ENCODE results near the gene SLC5A1. TPM values are rescaled to one million over a fixed set of nuclear protein-coding genes. Genes with fewer than 3 reads are reported as not detected.

SLC5A1 gene
- total RNA-seq, 1 donor = not detected

DNA sequence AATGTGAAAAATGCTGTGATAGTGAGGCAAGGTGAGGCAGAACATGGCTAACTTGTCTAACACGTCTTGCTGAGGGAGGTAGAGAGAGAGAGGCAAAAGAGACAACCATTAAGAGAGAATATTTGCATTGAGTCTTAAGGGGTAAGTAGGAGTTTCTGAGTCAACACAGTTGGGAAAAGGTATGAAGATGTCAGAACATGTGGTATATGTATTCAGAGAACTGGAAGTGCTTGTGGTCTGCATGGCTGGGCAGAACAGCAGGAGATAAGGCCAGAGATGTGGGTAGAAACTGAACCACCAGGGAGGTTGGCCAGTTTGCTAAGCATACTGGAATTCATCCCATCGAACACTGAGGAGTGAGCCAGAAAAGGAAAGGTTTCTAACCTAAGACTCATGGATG is 25.0 kb upstream of the SLC5A1 start:
- no peak for DNase-seq (ENCODE audit: insufficient read length, low spot score, missing footprints)
- no peak overlapping the region for H3K4me3 ChIP-seq (ENCODE audit: insufficient read depth, low read length)
- no peak overlapping the region for H3K4me2 ChIP-seq (ENCODE audit: insufficient read depth, low read length)
- no peak overlapping the region for H3K27ac ChIP-seq (ENCODE audit: low read depth, low read length)
- TF ChIP-seq, protein P1, sequence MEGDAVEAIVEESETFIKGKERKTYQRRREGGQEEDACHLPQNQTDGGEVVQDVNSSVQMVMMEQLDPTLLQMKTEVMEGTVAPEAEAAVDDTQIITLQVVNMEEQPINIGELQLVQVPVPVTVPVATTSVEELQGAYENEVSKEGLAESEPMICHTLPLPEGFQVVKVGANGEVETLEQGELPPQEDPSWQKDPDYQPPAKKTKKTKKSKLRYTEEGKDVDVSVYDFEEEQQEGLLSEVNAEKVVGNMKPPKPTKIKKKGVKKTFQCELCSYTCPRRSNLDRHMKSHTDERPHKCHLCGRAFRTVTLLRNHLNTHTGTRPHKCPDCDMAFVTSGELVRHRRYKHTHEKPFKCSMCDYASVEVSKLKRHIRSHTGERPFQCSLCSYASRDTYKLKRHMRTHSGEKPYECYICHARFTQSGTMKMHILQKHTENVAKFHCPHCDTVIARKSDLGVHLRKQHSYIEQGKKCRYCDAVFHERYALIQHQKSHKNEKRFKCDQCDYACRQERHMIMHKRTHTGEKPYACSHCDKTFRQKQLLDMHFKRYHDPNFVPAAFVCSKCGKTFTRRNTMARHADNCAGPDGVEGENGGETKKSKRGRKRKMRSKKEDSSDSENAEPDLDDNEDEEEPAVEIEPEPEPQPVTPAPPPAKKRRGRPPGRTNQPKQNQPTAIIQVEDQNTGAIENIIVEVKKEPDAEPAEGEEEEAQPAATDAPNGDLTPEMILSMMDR (IDR thresholded peaks at IDR 0.05; ENCODE audit: extremely low read depth, low read depth, low read length) = no peak
- peaks cover 9% of the 10 kb centered on the region for H3K4me1 ChIP-seq (ENCODE audit: insufficient read depth, low read length)
- no peaks in the 10 kb centered on the region for H4K20me1 ChIP-seq (ENCODE audit: insufficient read depth, low read length)
- peaks cover 7% of the 10 kb centered on the region for H3K27me3 ChIP-seq (ENCODE audit: insufficient read depth, low read length)
- H3K79me2 ChIP-seq (ENCODE audit: insufficient read depth, low read length) = no peaks in the 10 kb centered on the region
- peaks cover 2% of the 10 kb centered on the region for H3K9me3 ChIP-seq (ENCODE audit: low read depth, low read length)
- H2AFZ ChIP-seq (ENCODE audit: low read length) = no peak overlapping the region
- no peaks in the 10 kb centered on the region for H3K36me3 ChIP-seq (ENCODE audit: insufficient read depth, low read length)

GRCh38 chr22:32020117-32020516 is 22.9 kb upstream of the SLC5A1 start:
- Histone ChIP-seq H3K4me2 (ENCODE audit: insufficient read depth, low read length) (peak overlapping the region; percentile 32), H3K27ac (ENCODE audit: low read depth, low read length) (no peak overlapping the region)

DNA sequence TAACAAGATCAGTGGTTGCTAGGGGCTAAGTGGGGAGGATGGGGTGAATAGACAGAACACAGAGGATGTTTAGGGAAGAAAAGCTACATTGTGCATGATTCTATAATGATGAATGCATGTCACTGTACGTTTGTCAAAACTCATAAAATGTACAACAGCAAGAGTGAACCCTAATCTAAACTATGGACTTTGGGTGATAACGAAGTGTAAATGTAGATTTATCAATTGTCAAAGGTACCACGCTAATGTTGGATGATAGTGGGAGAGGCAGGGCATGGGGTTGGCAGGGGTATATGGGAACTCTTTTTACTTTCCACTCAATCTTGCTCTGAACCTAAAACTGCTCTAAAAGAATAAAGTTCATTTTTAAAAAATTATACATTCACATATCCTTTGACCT is 21.3 kb upstream of the SLC5A1 start:
- DNase-seq (ENCODE audit: insufficient read length, low spot score, missing footprints) = no peak
- no peak overlapping the region for H3K27ac ChIP-seq (ENCODE audit: low read depth, low read length)
- TF ChIP-seq, protein P1 (IDR thresholded peaks at IDR 0.05; ENCODE audit: extremely low read depth, low read depth, low read length) = no peak
- H3K9me3 ChIP-seq (ENCODE audit: low read depth, low read length) = no peaks in the 10 kb centered on the region
- H3K36me3 ChIP-seq (ENCODE audit: insufficient read depth, low read length) = no peaks in the 10 kb centered on the region
- peaks cover 7% of the 10 kb centered on the region for H3K27me3 ChIP-seq (ENCODE audit: insufficient read depth, low read length)
- H4K20me1 ChIP-seq (ENCODE audit: insufficient read depth, low read length) = no peaks in the 10 kb centered on the region
- peaks cover 9% of the 10 kb centered on the region for H3K4me1 ChIP-seq (ENCODE audit: insufficient read depth, low read length)
- H2AFZ ChIP-seq (ENCODE audit: low read length) = no peak overlapping the region
- H3K4me3 ChIP-seq (ENCODE audit: insufficient read depth, low read length) = no peak overlapping the region
- no peak overlapping the region for H3K4me2 ChIP-seq (ENCODE audit: insufficient read depth, low read length)
- no peaks in the 10 kb centered on the region for H3K79me2 ChIP-seq (ENCODE audit: insufficient read depth, low read length)

More at GRCh38 chr22:32020117-32020516, 22.9 kb upstream of the SLC5A1 start:
- no peaks in the 10 kb centered on the region for H4K20me1 ChIP-seq (ENCODE audit: insufficient read depth, low read length)
- H3K36me3 ChIP-seq (ENCODE audit: insufficient read depth, low read length) = no peaks in the 10 kb centered on the region
- H3K79me2 ChIP-seq (ENCODE audit: insufficient read depth, low read length) = no peaks in the 10 kb centered on the region
- no peaks in the 10 kb centered on the region for H3K9me3 ChIP-seq (ENCODE audit: low read depth, low read length)
- H3K27me3 ChIP-seq (ENCODE audit: insufficient read depth, low read length) = peaks cover 7% of the 10 kb centered on the region
- DNase-seq (ENCODE audit: insufficient read length, low spot score, missing footprints) = no peak
- no peak overlapping the region for H2AFZ ChIP-seq (ENCODE audit: low read length)
- no peak overlapping the region for H3K4me3 ChIP-seq (ENCODE audit: insufficient read depth, low read length)
- TF ChIP-seq, protein P1 (IDR thresholded peaks at IDR 0.05; ENCODE audit: extremely low read depth, low read depth, low read length) = no peak
- H3K4me1 ChIP-seq (ENCODE audit: insufficient read depth, low read length) = peaks cover 9% of the 10 kb centered on the region

- no peak for DNase-seq (ENCODE audit: insufficient read length, low spot score, missing footprints)
- peaks cover 9% of the 10 kb centered on the region for H3K4me1 ChIP-seq (ENCODE audit: insufficient read depth, low read length)
- H3K36me3 ChIP-seq (ENCODE audit: insufficient read depth, low read length) = no peaks in the 10 kb centered on the region
- H3K4me2 ChIP-seq (ENCODE audit: insufficient read depth, low read length) = no peak overlapping the region
- no peaks in the 10 kb centered on the region for H3K9me3 ChIP-seq (ENCODE audit: low read depth, low read length)
- no peak overlapping the region for H3K27ac ChIP-seq (ENCODE audit: low read depth, low read length)
- H2AFZ ChIP-seq (ENCODE audit: low read length) = no peak overlapping the region
- TF ChIP-seq, protein P1 (IDR thresholded peaks at IDR 0.05; ENCODE audit: extremely low read depth, low read depth, low read length) = no peak
- H3K27me3 ChIP-seq (ENCODE audit: insufficient read depth, low read length) = peaks cover 7% of the 10 kb centered on the region
- H4K20me1 ChIP-seq (ENCODE audit: insufficient read depth, low read length) = no peaks in the 10 kb centered on the region
- H3K79me2 ChIP-seq (ENCODE audit: insufficient read depth, low read length) = no peaks in the 10 kb centered on the region
- no peak overlapping the region for H3K4me3 ChIP-seq (ENCODE audit: insufficient read depth, low read length)
These were observed 19.7 kb upstream of the SLC5A1 start for GRCh38 chr22:32023251-32023827.
